Measurements from ENCODE around the gene ENOSF1.
A peak's percentile ranks its signal among the peaks of the same experiment; 100 is the strongest.
"Not testable (repeated sequence)": the region's sequence is repeated elsewhere in the genome, so short reads cannot be mapped to it uniquely, and the experiment has no call there.

Gene ENOSF1

DNA sequence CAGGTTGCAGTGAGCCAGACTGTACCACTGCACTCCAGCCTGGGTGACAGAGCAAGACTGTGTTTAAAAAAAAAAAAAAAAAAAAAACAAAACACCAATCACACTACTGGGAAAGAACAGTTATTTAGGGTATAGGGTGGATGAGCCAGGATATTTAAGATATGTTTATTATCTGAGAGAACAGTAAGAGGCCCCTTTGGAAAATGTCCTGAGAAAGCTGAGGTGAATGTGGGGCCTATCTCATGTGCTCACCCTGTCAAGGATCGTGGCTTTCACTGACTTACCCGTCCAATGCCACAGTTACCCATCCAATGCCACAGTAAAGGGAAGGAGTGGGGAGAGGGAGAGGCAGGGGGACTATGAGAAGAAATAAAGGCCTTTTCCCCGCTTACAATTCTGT is 19.9 kb upstream of the ENOSF1 start:
- DNase-seq (ENCODE audit: low read depth) = no peak
- no peak overlapping the region for H3K4me3 ChIP-seq (ENCODE audit: control insufficient read depth, low read depth, low read length)
- TF ChIP-seq, protein P1, sequence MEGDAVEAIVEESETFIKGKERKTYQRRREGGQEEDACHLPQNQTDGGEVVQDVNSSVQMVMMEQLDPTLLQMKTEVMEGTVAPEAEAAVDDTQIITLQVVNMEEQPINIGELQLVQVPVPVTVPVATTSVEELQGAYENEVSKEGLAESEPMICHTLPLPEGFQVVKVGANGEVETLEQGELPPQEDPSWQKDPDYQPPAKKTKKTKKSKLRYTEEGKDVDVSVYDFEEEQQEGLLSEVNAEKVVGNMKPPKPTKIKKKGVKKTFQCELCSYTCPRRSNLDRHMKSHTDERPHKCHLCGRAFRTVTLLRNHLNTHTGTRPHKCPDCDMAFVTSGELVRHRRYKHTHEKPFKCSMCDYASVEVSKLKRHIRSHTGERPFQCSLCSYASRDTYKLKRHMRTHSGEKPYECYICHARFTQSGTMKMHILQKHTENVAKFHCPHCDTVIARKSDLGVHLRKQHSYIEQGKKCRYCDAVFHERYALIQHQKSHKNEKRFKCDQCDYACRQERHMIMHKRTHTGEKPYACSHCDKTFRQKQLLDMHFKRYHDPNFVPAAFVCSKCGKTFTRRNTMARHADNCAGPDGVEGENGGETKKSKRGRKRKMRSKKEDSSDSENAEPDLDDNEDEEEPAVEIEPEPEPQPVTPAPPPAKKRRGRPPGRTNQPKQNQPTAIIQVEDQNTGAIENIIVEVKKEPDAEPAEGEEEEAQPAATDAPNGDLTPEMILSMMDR (IDR thresholded peaks at IDR 0.05; ENCODE audit: control insufficient read depth, insufficient read depth, low read depth, low read length, missing control alignments) = no peak

DNA sequence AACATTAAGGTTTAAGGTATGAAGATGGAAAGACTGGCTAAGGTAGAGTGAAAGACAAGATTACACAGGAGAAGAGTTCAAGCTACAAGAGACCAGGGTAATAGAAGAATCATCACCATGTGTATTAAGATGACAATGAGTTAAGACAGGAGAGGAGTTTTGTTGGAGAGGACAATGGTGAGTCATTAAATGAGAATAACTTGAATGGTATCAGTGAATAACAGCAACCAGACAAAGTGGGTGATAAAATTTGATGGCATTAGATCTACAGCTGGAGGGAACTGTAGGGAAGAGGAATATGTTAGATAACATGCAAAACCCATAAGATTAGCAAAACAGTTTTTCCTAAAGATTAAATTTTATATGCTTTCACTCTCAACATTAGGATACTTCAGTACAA is 18.8 kb upstream of the ENOSF1 start:
- TF ChIP-seq, protein P1 (IDR thresholded peaks at IDR 0.05; ENCODE audit: control insufficient read depth, insufficient read depth, low read depth, low read length, missing control alignments) = no peak
- DNase-seq (ENCODE audit: low read depth) = no peak
- no peak overlapping the region for H3K4me3 ChIP-seq (ENCODE audit: control insufficient read depth, low read depth, low read length)

DNA sequence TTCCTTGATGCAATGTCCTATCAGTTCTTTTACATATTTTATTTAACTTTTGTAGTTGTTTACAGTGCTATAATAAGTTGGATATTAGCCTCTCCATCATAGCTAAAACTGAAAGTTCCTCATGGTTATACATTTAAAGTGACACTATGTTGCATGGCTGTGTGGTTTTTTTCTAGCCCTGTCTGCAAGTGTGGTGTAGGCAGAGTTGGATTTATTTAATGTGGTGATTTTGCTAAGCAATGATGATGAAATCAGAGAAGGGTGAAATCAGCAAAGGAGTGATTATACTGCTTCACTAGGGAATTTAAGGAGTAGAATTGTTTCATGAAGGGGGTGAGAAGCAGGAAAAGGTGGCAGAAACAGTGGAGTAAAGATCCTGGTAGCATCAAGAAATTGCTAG is 18.3 kb upstream of the ENOSF1 start:
- no peak for DNase-seq (ENCODE audit: low read depth)
- TF ChIP-seq, protein P1 (IDR thresholded peaks at IDR 0.05; ENCODE audit: control insufficient read depth, insufficient read depth, low read depth, low read length, missing control alignments) = no peak
- H3K4me3 ChIP-seq (ENCODE audit: control insufficient read depth, low read depth, low read length) = no peak overlapping the region

DNA sequence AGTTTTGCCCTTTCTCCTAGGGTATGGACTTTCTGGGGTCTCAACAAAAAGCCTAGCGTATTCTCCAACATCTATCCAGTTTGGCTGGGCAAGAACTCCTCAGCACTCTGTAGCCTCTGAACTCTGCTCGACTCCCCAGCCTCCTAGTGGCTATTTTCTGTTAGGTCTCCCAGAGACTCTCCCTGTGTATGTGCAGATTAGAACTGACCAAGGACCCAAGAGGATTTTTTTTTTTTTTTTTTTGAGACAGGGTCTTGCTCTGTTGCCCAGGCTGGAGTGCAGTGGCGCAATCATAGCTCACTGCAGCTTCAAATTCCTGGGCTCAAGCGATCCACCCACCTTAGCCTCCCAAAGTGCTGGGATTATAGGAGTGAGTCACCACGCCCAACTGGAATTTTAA is 17.7 kb upstream of the ENOSF1 start:
- DNase-seq (ENCODE audit: low read depth); H3K4me3 ChIP-seq (ENCODE audit: control insufficient read depth, low read depth, low read length): not testable (repeated sequence)
- TF ChIP-seq, protein P1 (IDR thresholded peaks at IDR 0.05; ENCODE audit: control insufficient read depth, insufficient read depth, low read depth, low read length, missing control alignments) = peak; percentile 14

DNA sequence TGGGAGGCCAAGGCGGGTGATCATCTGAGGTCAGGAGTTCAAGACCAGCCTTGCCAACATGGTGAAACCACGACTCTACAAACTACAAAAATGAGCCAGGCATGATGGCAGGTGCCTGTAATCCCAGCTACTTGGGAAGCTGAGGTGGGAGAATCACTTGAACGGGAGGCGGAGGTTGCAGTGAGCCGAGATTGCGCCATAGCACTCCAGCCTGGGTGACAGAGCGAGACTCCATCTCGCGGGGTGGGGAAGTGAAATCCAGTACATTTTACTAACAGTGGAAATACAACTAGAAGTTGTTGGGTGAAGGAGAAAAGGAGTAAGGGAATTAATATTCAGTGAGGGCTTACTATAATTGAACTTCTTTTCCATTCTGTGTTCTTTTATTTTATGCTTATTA is 13.2 kb upstream of the ENOSF1 start:
- no peak for DNase-seq (ENCODE audit: low read depth)
- TF ChIP-seq, protein P1 (IDR thresholded peaks at IDR 0.05; ENCODE audit: control insufficient read depth, insufficient read depth, low read depth, low read length, missing control alignments) = no peak
- no peak overlapping the region for H3K4me3 ChIP-seq (ENCODE audit: control insufficient read depth, low read depth, low read length)

DNA sequence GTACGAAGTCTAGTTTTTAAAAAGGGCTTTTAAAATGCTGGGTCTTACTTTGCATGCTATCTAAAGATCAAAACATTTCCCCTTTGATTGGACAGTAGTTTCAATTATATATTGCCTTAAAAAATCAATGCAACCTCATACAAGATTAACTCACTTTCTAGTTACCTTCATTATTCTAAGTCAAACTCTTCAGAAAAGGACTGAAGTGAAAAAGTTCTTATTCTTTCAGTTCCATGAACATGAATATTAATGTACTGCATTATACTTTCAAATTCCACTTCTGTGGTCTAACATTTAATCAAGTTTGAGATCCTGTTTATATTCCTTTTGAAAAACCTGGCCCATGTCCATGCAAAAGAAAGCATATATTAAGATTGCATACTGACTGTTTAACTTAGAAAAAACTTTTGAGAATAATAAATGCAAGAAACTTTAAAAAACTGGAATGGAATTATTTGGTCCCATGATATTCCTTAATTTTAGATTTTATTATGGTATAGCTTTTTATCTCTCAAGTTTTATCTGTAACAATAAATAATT is 11.2 kb upstream of the ENOSF1 start:
- TF ChIP-seq, protein P1 (IDR thresholded peaks at IDR 0.05; ENCODE audit: control insufficient read depth, insufficient read depth, low read depth, low read length, missing control alignments) = no peak
- no peak for DNase-seq (ENCODE audit: low read depth)
- H3K4me3 ChIP-seq (ENCODE audit: control insufficient read depth, low read depth, low read length) = no peak overlapping the region

DNA sequence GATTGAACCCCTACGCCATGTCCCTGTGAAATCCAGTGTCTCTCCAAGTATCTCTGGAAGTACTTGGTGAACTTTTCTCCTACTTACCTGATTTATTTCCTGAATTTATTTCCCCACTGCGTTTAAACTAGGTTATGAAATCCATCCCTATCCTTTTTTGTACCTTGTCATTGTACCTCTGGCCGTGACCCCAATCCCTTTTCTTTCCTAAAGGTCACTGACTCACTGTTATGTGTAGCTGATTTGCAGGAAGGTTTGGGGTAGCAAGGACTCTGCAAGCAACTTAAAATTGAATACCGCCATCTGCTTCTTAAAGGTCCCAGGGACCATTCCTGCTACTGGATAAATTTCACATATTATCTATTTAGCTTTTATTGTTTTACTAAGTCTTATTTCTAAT is 4.6 kb upstream of the ENOSF1 start:
- TF ChIP-seq, protein P1 (IDR thresholded peaks at IDR 0.05; ENCODE audit: control insufficient read depth, insufficient read depth, low read depth, low read length, missing control alignments) = no peak
- DNase-seq (ENCODE audit: low read depth) = no peak
- no peak overlapping the region for H3K4me3 ChIP-seq (ENCODE audit: control insufficient read depth, low read depth, low read length)
